Measurements from ENCODE around the gene ANXA6.

ANXA6 gene

GRCh38 chr5:151126199-151126645, 31.4 kb downstream of the ANXA6 start:
- peak; percentile 70 for DNase-seq

- DNase-seq, result no peak
Measured at GRCh38 chr5:151125421-151125820, 32.2 kb downstream of the ANXA6 start.

- DNase-seq, result peak; percentile 57
Measured at GRCh38 chr5:151123897-151124751, 33.5 kb downstream of the ANXA6 start.

- DNase-seq, result no peak
Measured at GRCh38 chr5:151122828-151123227, 34.8 kb downstream of the ANXA6 start.

GRCh38 chr5:151121665-151122064, 35.9 kb downstream of the ANXA6 start:
- DNase-seq, result no peak

GRCh38 chr5:151121095-151121494, 36.5 kb downstream of the ANXA6 start:
- DNase-seq, result no peak

- no peak for DNase-seq
Measured at GRCh38 chr5:151118913-151119575, 38.5 kb downstream of the ANXA6 start.

GRCh38 chr5:151115272-151115905, 42.2 kb downstream of the ANXA6 start:
- DNase-seq, result peak; percentile 77

GRCh38 chr5:151113651-151114050, 43.9 kb downstream of the ANXA6 start:
- DNase-seq, result no peak

GRCh38 chr5:151110992-151111391, 46.6 kb downstream of the ANXA6 start:
- no peak for DNase-seq

GRCh38 chr5:151110122-151110681, 47.4 kb downstream of the ANXA6 start:
- no peak for DNase-seq

- no peak for DNase-seq
Measured at GRCh38 chr5:151108566-151108965, 49.0 kb downstream of the ANXA6 start.

GRCh38 chr5:151107738-151108520, 49.6 kb downstream of the ANXA6 start:
- no peak for DNase-seq

GRCh38 chr5:151107084-151107483, 50.5 kb downstream of the ANXA6 start:
- DNase-seq, result no peak

- DNase-seq, result no peak
Measured at GRCh38 chr5:151106509-151106908, 51.1 kb downstream of the ANXA6 start.

- DNase-seq, result no peak
Measured at GRCh38 chr5:151106043-151106442, 51.5 kb downstream of the ANXA6 start.

GRCh38 chr5:151105561-151105960, 52.0 kb downstream of the ANXA6 start:
- no peak for DNase-seq

- DNase-seq, result no peak
Measured at GRCh38 chr5:151104795-151105194, 52.8 kb downstream of the ANXA6 start.

GRCh38 chr5:151101746-151102145, 55.8 kb downstream of the ANXA6 start:
- DNase-seq, result no peak

- DNase-seq, result no peak
Measured at GRCh38 chr5:151101151-151101550, 56.4 kb downstream of the ANXA6 start.

GRCh38 chr5:151100681-151101080, 56.9 kb downstream of the ANXA6 start:
- no peak for DNase-seq

GRCh38 chr5:151098768-151099121, 58.8 kb downstream of the ANXA6 start:
- no peak for DNase-seq
